ENCODE data around the gene CABP7. TPM values are rescaled to one million over a fixed set of nuclear protein-coding genes. Genes with fewer than 3 reads are reported as not detected.

Gene CABP7
- total RNA-seq, 1 donor from 2014 or later = not detected

GRCh38 chr22:29702000-29702930, 17.5 kb upstream of the CABP7 start:
- DNase-seq (ENCODE audit: extremely low read depth, low read depth, low spot score) = no peak

DNA sequence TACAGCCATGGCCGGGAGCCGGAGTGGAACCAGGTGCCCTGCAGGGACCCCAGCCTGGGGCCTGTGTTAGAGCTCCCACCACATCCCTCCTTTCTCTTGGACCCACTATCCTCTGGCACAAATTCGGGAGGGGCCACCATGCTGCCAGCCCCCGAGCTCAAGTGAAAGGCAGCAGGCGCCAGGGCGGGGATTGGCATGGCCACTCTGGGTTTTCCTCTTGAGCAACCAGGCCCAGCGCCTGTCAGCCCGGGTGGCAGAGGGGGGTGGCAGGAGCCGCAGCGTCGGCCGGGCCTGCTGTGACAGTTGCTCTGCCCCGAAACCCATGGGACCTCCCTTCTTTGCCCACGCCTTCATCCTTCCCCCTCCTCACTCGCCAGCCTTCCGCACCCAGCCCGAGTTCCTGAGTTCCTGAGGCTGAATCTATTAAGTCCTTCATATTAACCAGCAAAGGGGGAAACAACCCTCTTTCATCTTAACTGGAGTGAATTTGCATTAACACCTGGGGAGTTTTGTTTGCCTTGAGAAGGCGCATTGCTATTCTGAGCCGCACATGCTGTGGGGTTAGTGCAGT, 16.8 kb upstream of the CABP7 start:
- DNase-seq (ENCODE audit: extremely low read depth, low read depth, low spot score) = no peak

DNA sequence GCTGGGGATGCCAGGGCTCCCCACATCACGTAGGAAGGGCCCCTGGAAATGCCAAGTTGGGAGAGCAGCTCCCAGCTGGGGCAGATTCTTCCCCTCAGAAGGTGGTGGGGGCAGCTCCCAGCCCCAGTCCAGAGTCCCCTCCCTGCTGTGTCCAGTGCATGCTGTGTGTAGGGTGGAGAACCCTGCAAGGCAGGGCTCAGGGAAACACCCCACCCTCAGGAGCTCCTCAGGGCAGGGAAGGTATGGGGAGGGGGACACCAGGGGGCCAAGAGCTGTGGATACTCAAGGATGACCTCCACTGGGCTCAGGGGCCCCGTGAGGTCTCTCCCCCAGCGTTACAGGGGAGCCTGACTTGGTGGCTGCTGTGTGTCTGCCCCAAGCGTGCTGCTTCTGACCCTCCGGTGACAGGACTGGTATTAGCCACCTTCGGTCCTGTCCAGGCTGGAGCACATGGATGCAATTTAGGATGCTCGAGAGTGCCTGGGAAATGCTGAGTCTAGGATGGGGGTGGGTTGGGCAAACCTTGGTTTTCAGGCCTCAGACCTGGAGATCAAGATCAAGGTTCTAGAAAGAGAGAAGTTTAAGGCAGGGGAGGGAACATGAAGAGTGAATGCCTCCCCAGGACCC, 16.1 kb upstream of the CABP7 start:
- DNase-seq (ENCODE audit: extremely low read depth, low read depth, low spot score) = no peak

GRCh38 chr22:29704528-29705285, 15.1 kb upstream of the CABP7 start:
- DNase-seq (ENCODE audit: extremely low read depth, low read depth, low spot score) = no peak

GRCh38 chr22:29705651-29706050, 14.2 kb upstream of the CABP7 start:
- DNase-seq (ENCODE audit: extremely low read depth, low read depth, low spot score) = no peak

DNA sequence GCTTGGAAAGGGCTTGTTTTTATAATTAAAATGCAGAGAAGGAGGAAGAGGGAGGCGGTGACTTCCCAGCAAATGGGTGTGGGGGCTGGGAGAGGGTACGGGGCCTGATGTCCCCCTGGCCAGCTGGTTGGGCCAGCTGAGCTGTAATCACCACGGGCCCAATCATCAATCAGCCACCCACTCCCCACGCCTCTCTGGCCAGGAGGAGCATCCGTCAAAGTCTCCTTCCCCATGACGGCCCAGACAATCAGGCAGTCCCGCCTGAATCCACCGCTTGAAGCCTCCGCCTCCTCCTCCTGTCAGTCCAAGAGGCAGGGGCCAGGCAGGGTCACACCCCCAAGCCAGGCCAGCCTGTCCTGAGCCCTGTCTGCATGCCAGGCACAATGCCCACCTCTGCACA, 13.3 kb upstream of the CABP7 start:
- no peak for DNase-seq (ENCODE audit: extremely low read depth, low read depth, low spot score)

GRCh38 chr22:29707010-29707409, 12.8 kb upstream of the CABP7 start:
- DNase-seq (ENCODE audit: extremely low read depth, low read depth, low spot score) = no peak

DNA sequence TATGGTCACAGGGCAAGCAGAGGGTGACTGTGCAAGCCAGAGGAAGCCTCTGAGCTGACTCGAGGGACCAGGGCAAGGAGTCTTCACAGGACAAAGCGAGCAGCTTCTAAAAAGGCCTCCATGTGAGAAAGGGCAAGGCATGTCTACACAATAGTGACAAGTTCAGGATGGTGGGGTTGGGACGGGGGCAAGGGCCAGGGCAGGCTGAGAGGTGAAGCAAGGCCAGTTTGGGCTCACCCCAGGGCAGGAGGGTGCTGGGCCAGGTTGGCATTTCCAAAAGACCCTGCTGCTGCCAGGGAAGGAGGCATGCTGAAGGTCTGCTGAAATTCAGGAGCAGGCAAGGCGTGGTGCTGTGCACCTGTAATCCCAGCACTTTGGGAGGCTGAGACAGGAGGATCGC, 12.3 kb upstream of the CABP7 start:
- DNase-seq (ENCODE audit: extremely low read depth, low read depth, low spot score) = no peak

DNA sequence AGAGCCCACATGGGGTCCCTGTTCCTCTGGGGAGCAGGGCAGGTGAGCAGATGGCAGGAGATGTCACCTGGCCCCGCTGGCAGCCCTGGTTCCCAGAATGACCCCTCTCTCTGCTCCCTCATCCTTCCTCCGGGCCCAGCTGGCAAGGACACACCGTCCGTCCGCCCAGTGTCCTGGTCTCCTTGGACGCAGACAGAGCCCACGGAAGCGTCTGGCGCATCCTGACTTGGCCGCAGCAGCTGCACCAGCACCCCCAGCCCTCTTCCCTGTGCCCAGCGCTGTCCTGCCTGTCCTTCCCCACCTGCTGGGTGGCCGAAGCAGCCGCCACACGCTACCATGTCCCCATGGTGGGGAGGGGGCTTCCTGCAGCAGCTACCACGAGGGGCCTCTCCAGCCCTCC, 9.6 kb upstream of the CABP7 start:
- DNase-seq (ENCODE audit: extremely low read depth, low read depth, low spot score) = no peak

GRCh38 chr22:29710922-29711593, 8.7 kb upstream of the CABP7 start:
- DNase-seq (ENCODE audit: extremely low read depth, low read depth, low spot score) = no peak

DNA sequence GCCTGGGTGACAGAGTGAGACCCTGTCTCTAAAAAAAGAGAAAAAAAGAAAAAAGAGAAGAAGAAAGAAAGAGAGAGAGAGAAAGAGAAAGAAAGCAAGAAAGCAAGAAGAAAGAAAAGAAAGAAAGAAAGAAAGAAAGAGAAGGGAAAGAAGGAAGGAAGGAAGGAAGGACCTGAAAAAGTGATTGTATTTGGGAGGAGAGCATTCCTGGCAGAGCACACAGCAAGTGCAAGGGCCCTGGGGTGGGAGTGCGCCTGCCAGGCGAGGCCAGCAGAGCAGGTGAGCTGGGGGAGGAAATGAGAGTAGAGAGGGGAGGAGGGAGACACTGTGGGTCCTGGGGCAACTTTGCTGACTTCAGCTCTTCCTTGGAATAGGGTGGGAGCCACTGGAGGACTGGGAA, 7.7 kb upstream of the CABP7 start:
- DNase-seq (ENCODE audit: extremely low read depth, low read depth, low spot score) = no peak

DNA sequence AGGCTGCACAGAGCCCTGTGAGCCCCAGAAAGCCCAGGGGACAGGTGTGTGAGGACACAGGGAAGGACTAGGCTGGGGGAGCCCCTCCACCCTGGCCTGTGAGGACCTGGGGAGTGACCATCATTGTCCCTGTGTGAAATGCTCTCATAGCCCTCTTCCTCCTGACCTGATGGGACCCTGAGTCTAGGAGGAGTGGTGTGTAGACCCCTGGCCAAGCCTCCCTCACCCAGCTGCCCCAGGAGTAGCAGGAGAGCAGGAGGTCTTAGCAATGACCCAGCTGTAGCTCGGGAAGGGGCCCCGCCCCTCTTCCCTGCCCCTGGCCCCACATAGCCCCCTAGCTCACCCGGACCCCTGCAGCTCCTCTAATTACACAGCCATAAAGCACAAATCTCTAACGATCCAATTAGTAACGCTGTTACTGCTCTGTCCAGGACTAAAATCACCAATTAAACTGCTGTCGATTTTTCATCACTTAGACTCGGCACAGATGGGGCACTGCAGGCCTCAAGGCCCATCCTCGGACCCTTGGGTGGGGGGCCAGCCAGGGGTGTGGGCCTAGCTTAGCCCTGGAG, 6.6 kb upstream of the CABP7 start:
- no peak for DNase-seq (ENCODE audit: extremely low read depth, low read depth, low spot score)

- no peak for DNase-seq (ENCODE audit: extremely low read depth, low read depth, low spot score)
Measured at GRCh38 chr22:29715240-29715639, 4.6 kb upstream of the CABP7 start.

DNA sequence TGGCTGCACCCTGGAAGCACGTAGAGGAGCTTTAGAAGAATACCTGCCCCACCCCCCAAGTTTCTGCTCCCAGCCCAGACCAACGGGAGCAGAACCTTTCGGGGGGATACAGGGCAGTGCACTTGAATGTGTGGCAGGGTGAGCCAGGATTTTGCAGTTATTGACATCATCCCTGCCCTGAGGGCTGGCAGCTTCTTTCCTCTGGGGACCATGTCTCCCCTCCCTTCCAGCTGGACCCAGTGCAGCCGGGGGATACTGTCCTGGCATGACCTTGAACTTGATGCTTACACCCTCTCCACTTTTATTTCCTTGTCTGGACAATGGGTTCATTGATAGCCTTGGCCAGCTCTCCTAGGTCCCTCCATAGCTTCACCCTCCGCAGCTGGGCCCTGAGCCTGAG, 4.1 kb upstream of the CABP7 start:
- DNase-seq (ENCODE audit: extremely low read depth, low read depth, low spot score) = no peak

DNA sequence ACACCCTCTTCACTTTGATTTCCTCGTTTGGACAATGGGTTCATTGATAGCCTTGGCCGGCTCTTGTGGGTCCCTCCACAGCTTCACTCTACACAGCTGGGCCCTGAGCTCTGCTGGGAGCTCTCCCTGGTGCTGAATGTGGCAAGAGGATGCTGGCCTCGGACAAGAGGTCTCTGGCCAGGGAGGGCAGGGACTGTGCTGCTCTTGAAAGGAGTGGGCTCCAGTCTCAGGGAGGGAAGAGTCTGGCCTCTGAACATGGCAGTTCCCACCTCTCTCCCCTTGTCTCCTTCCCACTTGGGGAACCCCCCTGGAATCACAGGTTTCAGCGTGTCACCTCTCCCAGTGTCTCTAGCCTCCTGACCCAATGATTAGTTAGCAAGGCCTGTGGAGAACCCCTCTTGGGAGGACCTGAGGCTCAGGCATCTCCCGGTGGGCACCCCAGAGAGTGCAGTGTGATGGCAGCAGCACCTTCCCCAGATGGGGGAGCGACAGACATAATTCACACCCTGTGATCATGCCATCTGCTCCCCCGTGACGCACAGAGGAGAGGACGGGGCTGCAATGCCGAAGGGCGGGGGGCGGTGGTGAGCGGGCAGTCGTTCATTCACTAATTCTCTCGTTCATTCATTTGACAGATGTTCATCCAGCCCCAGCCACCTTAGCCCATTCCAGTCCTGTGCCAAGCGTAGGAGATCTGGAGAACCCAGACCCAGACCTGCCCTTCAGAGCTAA, 2.8 kb upstream of the CABP7 start:
- no peak for DNase-seq (ENCODE audit: extremely low read depth, low read depth, low spot score)

DNA sequence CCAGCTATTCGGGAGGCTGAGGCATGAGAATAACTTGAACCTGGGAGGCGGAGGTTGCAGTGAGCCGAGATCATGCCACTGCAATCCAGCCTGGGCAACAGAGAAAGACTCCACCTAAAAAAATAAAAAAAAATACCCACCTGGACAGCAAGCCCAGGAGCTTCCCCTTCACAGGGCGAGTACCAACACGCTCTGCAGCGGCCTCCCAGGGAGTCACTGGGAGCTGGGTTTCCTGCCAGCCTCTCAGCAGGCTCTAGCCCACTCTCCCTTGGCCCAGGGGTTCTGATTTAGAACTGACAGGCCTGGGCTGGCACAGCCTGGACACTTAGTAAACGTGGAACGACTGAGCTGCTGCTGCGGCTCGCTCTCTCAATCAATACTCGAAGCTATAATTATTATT, 2.0 kb upstream of the CABP7 start:
- DNase-seq (ENCODE audit: extremely low read depth, low read depth, low spot score) = no peak

GRCh38 chr22:29718949-29719898, 579 bp upstream of the CABP7 start:
- no peak for DNase-seq (ENCODE audit: extremely low read depth, low read depth, low spot score)

- no peak for DNase-seq (ENCODE audit: extremely low read depth, low read depth, low spot score)
Measured at GRCh38 chr22:29720811-29721323, 1.1 kb downstream of the CABP7 start.
